Fibroblast of lung (primary cell): ENCODE results near the gene TENT5A. TPM values are rescaled to one million over a fixed set of nuclear protein-coding genes. Genes with fewer than 3 reads are reported as not detected.

Experiments
- DNase-seq, 2 donors: peaks; one replicate each; pipeline versions ENCODE4 v3.0.0 to v3.0.0-alpha.2; 2010; ENCODE audit warnings: low read depth in 2 of 2
- H2AFZ ChIP-seq: 2 replicates; pipeline ENCODE4 v1.5.1; 2012; ENCODE audit warnings: low read length, control low read depth, inconsistent platforms
- H3K27ac ChIP-seq: 2 replicates; pipeline ENCODE4 v1.5.1; 2011; ENCODE audit warnings: low read length, control low read depth; ENCODE audit not compliant: insufficient read depth
- H3K27me3 ChIP-seq: 2 replicates; pipeline ENCODE4 v1.5.1; 2011; ENCODE audit warnings: mild to moderate bottlenecking, low read length; ENCODE audit not compliant: control insufficient read depth, insufficient read depth
- H3K36me3 ChIP-seq: 2 replicates; pipeline ENCODE4 v1.5.1; 2011; ENCODE audit warnings: low read length; ENCODE audit not compliant: control insufficient read depth, insufficient read depth
- H3K4me1 ChIP-seq: 2 replicates; pipeline ENCODE4 v1.5.1; 2011; ENCODE audit warnings: low read length; ENCODE audit not compliant: control insufficient read depth, insufficient read depth; ENCODE audit errors: extremely low read depth
- H3K4me2 ChIP-seq: 2 replicates; pipeline ENCODE4 v1.5.1; 2011; ENCODE audit warnings: low read length, control low read depth; ENCODE audit not compliant: insufficient read depth; ENCODE audit errors: extremely low read depth
- H3K4me3 ChIP-seq, 4 experiments: fragments of 200-600 bp in 1 of 4; sonication (generic) in 1 of 4; replicated peaks in 1 of 4; 2 replicates each; pipeline ENCODE4 v1.5.1; 2011 to 2016; ENCODE audit warnings: low read length in 4 of 4, low read depth in 3 of 4, mild to moderate bottlenecking in 3 of 4, control low read depth in 2 of 4, inconsistent platforms in 1 of 4, mixed read lengths in 1 of 4; ENCODE audit not compliant: insufficient read depth in 1 of 4; ENCODE audit errors: control extremely low read depth in 1 of 4
- H3K79me2 ChIP-seq: 2 replicates; pipeline ENCODE4 v1.5.1; 2012; ENCODE audit warnings: mild to moderate bottlenecking, low read length, inconsistent platforms; ENCODE audit not compliant: control insufficient read depth, insufficient read depth
- H3K9ac ChIP-seq: 2 replicates; pipeline ENCODE4 v1.5.1; 2011; ENCODE audit warnings: mild to moderate bottlenecking, low read length, control low read depth; ENCODE audit not compliant: insufficient read depth
- H3K9me3 ChIP-seq: 2 replicates; pipeline ENCODE4 v1.5.1; 2012; ENCODE audit warnings: low read depth, low read length; ENCODE audit not compliant: control insufficient read depth, insufficient read depth
- H4K20me1 ChIP-seq: 2 replicates; pipeline ENCODE4 v1.5.1; 2011; ENCODE audit warnings: low read length; ENCODE audit not compliant: control insufficient read depth, insufficient read depth; ENCODE audit errors: extremely low read depth
- CTCF ChIP-seq, 2 donors: IDR thresholded peaks in 1 of 2; conservative IDR thresholded peaks in 1 of 2; 1 replicate in 1 of 2; 2 replicates in 1 of 2; pipeline ENCODE4 v1.5.1; 2011 to 2012; ENCODE audit warnings: low read length in 2 of 2, control low read depth in 1 of 2, inconsistent platforms in 1 of 2, low read depth in 1 of 2, mild to moderate bottlenecking in 1 of 2
- EZH2 ChIP-seq: IDR thresholded peaks from 2 replicates; pipeline ENCODE4 v1.5.1; 2012; ENCODE audit warnings: low read length, control low read depth, mild to moderate bottlenecking; ENCODE audit errors: missing control alignments
- polyA plus RNA-seq, 2 donors: library from polyadenylated mRNA; depleted of rRNA in 1 of 2; stranded (reverse) in 1 of 2; unstranded in 1 of 2; fragments of >200 nt; gene quantifications; 2 replicates each; pipeline ENCODE4 v1.2.1, GENCODE V29; 2011 to 2012; ENCODE audit warnings: missing spikeins in 1 of 2
- total RNA-seq: library from RNA; depleted of rRNA; stranded (reverse); fragments of >200 nt; gene quantifications from 2 replicates; pipeline ENCODE4 v1.2.1, GENCODE V29; 2014

TENT5A gene
- total and polyA plus RNA-seq, 2 donors (not counting 1 experiment from before 2014, with no cell fraction given), result 8.3 to 24.6 TPM

GRCh38 chr6:81758221-81758620, 5.7 kb upstream of the TENT5A start:
- Histone ChIP-seq H3K36me3 (no peaks in the 10 kb centered on the region), H3K9ac (no peak overlapping the region), H3K27ac (no peak overlapping the region), H3K9me3 (no peaks in the 10 kb centered on the region), H3K27me3 (no peaks in the 10 kb centered on the region), H3K79me2 (no peaks in the 10 kb centered on the region), H2AFZ (no peak overlapping the region), H3K4me1 (peaks cover 3% of the 10 kb centered on the region), H3K4me3 (no peak overlapping the region), H3K4me2 (no peak overlapping the region), H4K20me1 (no peaks in the 10 kb centered on the region)
- no peak for DNase-seq
- TF ChIP-seq EZH2, result no peak

- peaks cover 4% of the 10 kb centered on the region for H3K79me2 ChIP-seq
- no peaks in the 10 kb centered on the region for H4K20me1 ChIP-seq
- no peak overlapping the region for H3K27ac ChIP-seq
- H3K4me3 ChIP-seq, result no peak overlapping the region
- TF ChIP-seq CTCF (conservative IDR thresholded peaks at IDR 0.05 in 1 of 2, IDR thresholded peaks at IDR 0.05 in 1 of 2; ENCODE audit: low read depth in 1 of 2, low read length in 2 of 2), result no peak
- no peak for TF ChIP-seq EZH2
- H3K4me2 ChIP-seq, result no peak overlapping the region
- H3K9ac ChIP-seq, result no peak overlapping the region
- no peaks in the 10 kb centered on the region for H3K36me3 ChIP-seq
- H3K4me1 ChIP-seq, result no peaks in the 10 kb centered on the region
- H3K27me3 ChIP-seq, result no peaks in the 10 kb centered on the region
- no peak overlapping the region for H2AFZ ChIP-seq
- no peak for DNase-seq
- no peaks in the 10 kb centered on the region for H3K9me3 ChIP-seq
Measured at GRCh38 chr6:81756690-81757089, 4.2 kb upstream of the TENT5A start.

DNA sequence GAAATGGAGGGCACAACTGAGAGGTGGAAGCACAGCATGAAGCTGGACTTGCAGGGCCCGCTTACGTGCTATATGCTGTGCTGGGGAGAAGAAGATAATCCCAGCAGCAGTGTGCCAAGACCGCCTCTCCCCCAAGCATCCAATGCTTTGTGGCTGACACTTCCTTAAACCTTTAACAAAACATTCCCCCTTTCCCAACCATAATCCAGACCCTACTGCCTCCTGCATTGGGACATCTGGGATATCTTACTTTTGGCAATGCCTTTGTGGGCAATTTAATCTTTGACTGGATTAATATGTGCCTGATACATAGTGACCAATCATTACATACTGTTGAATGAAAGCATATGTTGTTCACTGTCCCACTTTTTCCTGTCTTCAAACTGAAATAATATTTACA, 3.1 kb upstream of the TENT5A start:
- H3K9me3 ChIP-seq, result no peaks in the 10 kb centered on the region

More for the DNA sequence above, 3.1 kb upstream of the TENT5A start:
- Histone ChIP-seq H4K20me1 (no peaks in the 10 kb centered on the region), H3K36me3 (no peaks in the 10 kb centered on the region), H3K27me3 (no peaks in the 10 kb centered on the region), H2AFZ (no peak overlapping the region), H3K4me1 (no peaks in the 10 kb centered on the region), H3K4me2 (no peak overlapping the region), H3K4me3 (no peak overlapping the region), H3K27ac (no peak overlapping the region), H3K9ac (no peak overlapping the region), H3K79me2 (peaks cover 15% of the 10 kb centered on the region)
- TF ChIP-seq EZH2, result no peak
- no peak for TF ChIP-seq CTCF (conservative IDR thresholded peaks at IDR 0.05 in 1 of 2, IDR thresholded peaks at IDR 0.05 in 1 of 2; ENCODE audit: low read depth in 1 of 2, low read length in 2 of 2)
- DNase-seq, result no peak
